ENCODE measurements around the gene TJAP1. TPM values are rescaled to one million over a fixed set of nuclear protein-coding genes. Genes with fewer than 3 reads are reported as not detected.

The TJAP1 gene
- polyA plus RNA-seq, 1 donor from 2014 or later, result 11.4 TPM

- Histone ChIP-seq H3K4me3 (ENCODE audit: low read length) (peak overlapping the region; percentile 82), H3K27ac (ENCODE audit: low read length) (peak overlapping the region; percentile 77), H3K9ac (ENCODE audit: low read length) (peak overlapping the region; percentile 73)
These were observed 624 bp upstream of the TJAP1 start for GRCh38 chr6:43476746-43477145.

GRCh38 chr6:43478008-43478372, 620 bp downstream of the TJAP1 start:
- peak overlapping the region; percentile 77 for H3K27ac ChIP-seq (ENCODE audit: low read length)
- H3K9ac ChIP-seq (ENCODE audit: low read length), result peak overlapping the region; percentile 73
- no peaks in the 10 kb centered on the region for H3F3A ChIP-seq (ENCODE audit: insufficient read depth, low read length, poor library complexity, severe bottlenecking)
- no peaks in the 10 kb centered on the region for H3K36me3 ChIP-seq (ENCODE audit: insufficient read depth, low read length)
- peaks cover 30% of the 10 kb centered on the region for H3K79me2 ChIP-seq (replicated peaks; ENCODE audit: insufficient read depth, low read length)
- peak overlapping the region; percentile 87 for H2AFZ ChIP-seq (ENCODE audit: low read depth, low read length)
- H3K27me3 ChIP-seq (ENCODE audit: insufficient read depth, low read depth, low read length), result no peaks in the 10 kb centered on the region
- no peaks in the 10 kb centered on the region for H4K20me1 ChIP-seq (ENCODE audit: insufficient read depth)
- no peaks in the 10 kb centered on the region for H3K9me3 ChIP-seq (ENCODE audit: low read length)
- peak overlapping the region; percentile 82 for H3K4me3 ChIP-seq (ENCODE audit: low read length)
- no peaks in the 10 kb centered on the region for H3K9me2 ChIP-seq (ENCODE audit: insufficient read depth, low read length)
- H3K4me2 ChIP-seq (ENCODE audit: low read length), result peak overlapping the region; percentile 99
- TF ChIP-seq MXI1 (conservative IDR thresholded peaks at IDR 0.05; ENCODE audit: poor library complexity, severe bottlenecking) (no peak), SMC3 (conservative IDR thresholded peaks at IDR 0.05; ENCODE audit: poor library complexity) (no peak), POLR2AphosphoS5 (IDR thresholded peaks at IDR 0.05) (no peak), EP300 (conservative IDR thresholded peaks at IDR 0.05; ENCODE audit: poor library complexity, severe bottlenecking) (no peak), EZH2 (IDR thresholded peaks at IDR 0.05; ENCODE audit: borderline replicate concordance, insufficient read depth, low read length, poor library complexity, severe bottlenecking) (no peak), CTCF (IDR thresholded peaks at IDR 0.05; ENCODE audit: poor library complexity, severe bottlenecking) (no peak), RAD21 (conservative IDR thresholded peaks at IDR 0.05) (no peak), TAF1 (IDR thresholded peaks at IDR 0.05; ENCODE audit: low read depth) (no peak)

More at GRCh38 chr6:43476746-43477145, 624 bp upstream of the TJAP1 start:
- no peaks in the 10 kb centered on the region for H3K9me3 ChIP-seq (ENCODE audit: low read length)
- peaks cover 30% of the 10 kb centered on the region for H3K79me2 ChIP-seq (replicated peaks; ENCODE audit: insufficient read depth, low read length)
- no peaks in the 10 kb centered on the region for H3F3A ChIP-seq (ENCODE audit: insufficient read depth, low read length, poor library complexity, severe bottlenecking)
- H3K27me3 ChIP-seq (ENCODE audit: insufficient read depth, low read depth, low read length), result no peaks in the 10 kb centered on the region
- TF ChIP-seq EZH2 (IDR thresholded peaks at IDR 0.05; ENCODE audit: borderline replicate concordance, insufficient read depth, low read length, poor library complexity, severe bottlenecking), result no peak
- no peak for TF ChIP-seq POLR2AphosphoS5 (IDR thresholded peaks at IDR 0.05)
- TF ChIP-seq REST (IDR thresholded peaks at IDR 0.05; ENCODE audit: borderline replicate concordance), result no peak
- no peak for TF ChIP-seq MXI1 (conservative IDR thresholded peaks at IDR 0.05; ENCODE audit: poor library complexity, severe bottlenecking)
- no peak for TF ChIP-seq TAF1 (IDR thresholded peaks at IDR 0.05; ENCODE audit: low read depth)
- TF ChIP-seq RAD21 (conservative IDR thresholded peaks at IDR 0.05), result no peak
- TF ChIP-seq EP300 (conservative IDR thresholded peaks at IDR 0.05; ENCODE audit: poor library complexity, severe bottlenecking), result no peak
- TF ChIP-seq SMC3 (conservative IDR thresholded peaks at IDR 0.05; ENCODE audit: poor library complexity), result no peak
- TF ChIP-seq CTCF (IDR thresholded peaks at IDR 0.05; ENCODE audit: poor library complexity, severe bottlenecking), result no peak
- peak overlapping the region; percentile 68 for H3K4me2 ChIP-seq (ENCODE audit: low read length)
- H3K36me3 ChIP-seq (ENCODE audit: insufficient read depth, low read length), result no peaks in the 10 kb centered on the region
- no peaks in the 10 kb centered on the region for H4K20me1 ChIP-seq (ENCODE audit: insufficient read depth)
- no peaks in the 10 kb centered on the region for H3K9me2 ChIP-seq (ENCODE audit: insufficient read depth, low read length)
- peak overlapping the region; percentile 87 for H2AFZ ChIP-seq (ENCODE audit: low read depth, low read length)
